Superior temporal gyrus (tissue), 1 donor: Measurements from ENCODE around the gene FXYD6.
"Not testable (repeated sequence)": the region's sequence is repeated elsewhere in the genome, so short reads cannot be mapped to it uniquely, and the experiment has no call there.

ENCODE experiments used
- DNase-seq: peaks from one replicate; pipeline ENCODE4 v3.0.0-alpha.2; 2016; ENCODE audit errors: extremely low spot score

The FXYD6 gene

GRCh38 chr11:117876341-117877119 is at the start of gene FXYD6:
Gene FXYD6, minus strand, starts transcription at chr11:117876658. Its CDS starts 33,882 bp downstream, at chr11:117842776.
- peak; percentile 41 for DNase-seq

GRCh38 chr11:117926166-117926565 is 49.7 kb upstream of the FXYD6 start:
- not testable (repeated sequence) for DNase-seq

- DNase-seq, result no peak
Observed at GRCh38 chr11:117925198-117925925, 48.9 kb upstream of the FXYD6 start.

- DNase-seq, result no peak
Observed at GRCh38 chr11:117924631-117925170, 48.2 kb upstream of the FXYD6 start.

- no peak for DNase-seq
Observed at GRCh38 chr11:117923773-117924172, 47.3 kb upstream of the FXYD6 start.

- DNase-seq, result no peak
Observed at GRCh38 chr11:117923275-117923674, 46.8 kb upstream of the FXYD6 start.

GRCh38 chr11:117921893-117922292 is 45.4 kb upstream of the FXYD6 start:
- no peak for DNase-seq

GRCh38 chr11:117921456-117921855 is 45.0 kb upstream of the FXYD6 start:
- DNase-seq, result no peak

GRCh38 chr11:117919781-117920221 is 43.3 kb upstream of the FXYD6 start:
- no peak for DNase-seq

- DNase-seq, result no peak
Observed at GRCh38 chr11:117919341-117919740, 42.9 kb upstream of the FXYD6 start.

GRCh38 chr11:117918366-117919255 is 42.2 kb upstream of the FXYD6 start:
- no peak for DNase-seq

GRCh38 chr11:117917591-117918151 is 41.2 kb upstream of the FXYD6 start:
- DNase-seq, result no peak

- DNase-seq, result no peak
Observed at GRCh38 chr11:117916956-117917355, 40.5 kb upstream of the FXYD6 start.

GRCh38 chr11:117915672-117916235 is 39.3 kb upstream of the FXYD6 start:
- no peak for DNase-seq

GRCh38 chr11:117914991-117915618 is 38.6 kb upstream of the FXYD6 start:
- DNase-seq, result no peak

- DNase-seq, result no peak
Observed at GRCh38 chr11:117914398-117914761, 37.9 kb upstream of the FXYD6 start.

- no peak for DNase-seq
Observed at GRCh38 chr11:117913736-117914397, 37.4 kb upstream of the FXYD6 start.

- DNase-seq, result no peak
Observed at GRCh38 chr11:117912497-117912896, 36.0 kb upstream of the FXYD6 start.

- no peak for DNase-seq
Observed at GRCh38 chr11:117911694-117912093, 35.2 kb upstream of the FXYD6 start.
